ENCODE data around the gene SLC35F1.
A peak's percentile ranks its signal among the peaks of the same experiment; 100 is the strongest.

Gene SLC35F1

GRCh38 chr6:117906507-117906957 is 532 bp upstream of the SLC35F1 start:
- TF ChIP-seq CTCF (conservative IDR thresholded peaks at IDR 0.05; ENCODE audit: low read length): no peak
- peak overlapping the region; percentile 27 for H3K4me3 ChIP-seq (ENCODE audit: low read length)
- DNase-seq (ENCODE audit: low read depth): peak; percentile 9

- no peak for TF ChIP-seq CTCF (conservative IDR thresholded peaks at IDR 0.05; ENCODE audit: low read length)
- H3K4me3 ChIP-seq (ENCODE audit: low read length): no peak overlapping the region; the same call in 1 of the 2 replicates
- DNase-seq (ENCODE audit: low read depth): no peak
Observed at GRCh38 chr6:117907601-117908245, 659 bp downstream of the SLC35F1 start.

GRCh38 chr6:117908246-117909068 is 1.4 kb downstream of the SLC35F1 start:
- TF ChIP-seq CTCF (conservative IDR thresholded peaks at IDR 0.05; ENCODE audit: low read length): no peak
- no peak for DNase-seq (ENCODE audit: low read depth)
- no peak overlapping the region for H3K4me3 ChIP-seq (ENCODE audit: low read length)

GRCh38 chr6:117909638-117910037 is 2.6 kb downstream of the SLC35F1 start:
- TF ChIP-seq CTCF (conservative IDR thresholded peaks at IDR 0.05; ENCODE audit: low read length): no peak
- no peak for DNase-seq (ENCODE audit: low read depth)
- H3K4me3 ChIP-seq (ENCODE audit: low read length): no peak overlapping the region

- H3K4me3 ChIP-seq (ENCODE audit: low read length): no peak overlapping the region
- DNase-seq (ENCODE audit: low read depth): no peak
- TF ChIP-seq CTCF (conservative IDR thresholded peaks at IDR 0.05; ENCODE audit: low read length): no peak
Observed at GRCh38 chr6:117910549-117910948, 3.5 kb downstream of the SLC35F1 start.

- TF ChIP-seq CTCF (conservative IDR thresholded peaks at IDR 0.05; ENCODE audit: low read length): no peak
- DNase-seq (ENCODE audit: low read depth): no peak
- no peak overlapping the region for H3K4me3 ChIP-seq (ENCODE audit: low read length)
Observed at GRCh38 chr6:117911150-117911549, 4.1 kb downstream of the SLC35F1 start.

GRCh38 chr6:117911660-117912059 is 4.6 kb downstream of the SLC35F1 start:
- no peak overlapping the region for H3K4me3 ChIP-seq (ENCODE audit: low read length)
- TF ChIP-seq CTCF (conservative IDR thresholded peaks at IDR 0.05; ENCODE audit: low read length): no peak
- DNase-seq (ENCODE audit: low read depth): no peak

All from AG10803 (cell line).